Skeletal muscle tissue (tissue), 4 donors: ENCODE measurements around the gene KYNU. TPM values are rescaled to one million over a fixed set of nuclear protein-coding genes. Genes with fewer than 3 reads are reported as not detected.

Experiments
- H3K27ac ChIP-seq: one replicate; pipeline ENCODE4 v1.7.0; 2013; ENCODE audit warnings: mild to moderate bottlenecking, low read depth, low read length, inconsistent platforms
- H3K27me3 ChIP-seq, 3 donors: one replicate each; pipeline ENCODE4 v1.7.0; 2013; ENCODE audit warnings: low read length in 3 of 3; ENCODE audit not compliant: control insufficient read depth in 3 of 3, insufficient read depth in 3 of 3
- H3K36me3 ChIP-seq, 3 donors: one replicate each; pipeline ENCODE4 v1.7.0; 2013; ENCODE audit warnings: low read length in 3 of 3; ENCODE audit not compliant: control insufficient read depth in 3 of 3, insufficient read depth in 3 of 3
- H3K4me1 ChIP-seq, 3 donors: one replicate each; pipeline ENCODE4 v1.7.0; 2013; ENCODE audit warnings: low read length in 3 of 3, mild to moderate bottlenecking in 3 of 3; ENCODE audit not compliant: control insufficient read depth in 3 of 3, insufficient read depth in 3 of 3
- H3K4me3 ChIP-seq, 3 donors: one replicate each; pipeline ENCODE4 v1.7.0; 2013; ENCODE audit warnings: low read length in 3 of 3
- H3K9ac ChIP-seq, 3 donors: one replicate each; pipeline ENCODE4 v1.7.0; 2013; ENCODE audit warnings: low read length in 3 of 3, mild to moderate bottlenecking in 3 of 3, moderate library complexity in 2 of 3, low read depth in 1 of 3
- H3K9me3 ChIP-seq, 3 donors: one replicate each; pipeline ENCODE4 v1.7.0; 2013; ENCODE audit warnings: low read length in 3 of 3; ENCODE audit not compliant: control insufficient read depth in 3 of 3
- total RNA-seq: library from RNA; depleted of rRNA; stranded (reverse); fragments of >200 nt; gene quantifications from one replicate; pipeline ENCODE4 v1.2.3, GENCODE V29; 2014
- donor health status: Osteomylitis.

KYNU gene
- total RNA-seq, 1 donor from 2014 or later = 1.0 TPM

- no peak overlapping the region for H3K9ac ChIP-seq
- H3K36me3 ChIP-seq = no peaks in the 10 kb centered on the region
- H3K27ac ChIP-seq = no peak overlapping the region
- no peaks in the 10 kb centered on the region for H3K9me3 ChIP-seq
- no peaks in the 10 kb centered on the region for H3K4me1 ChIP-seq
- no peaks in the 10 kb centered on the region for H3K27me3 ChIP-seq
- H3K4me3 ChIP-seq = no peak overlapping the region
Measured at GRCh38 chr2:142933916-142934315, 56.5 kb downstream of the KYNU start.

GRCh38 chr2:142935563-142936089 is 58.2 kb downstream of the KYNU start:
- no peaks in the 10 kb centered on the region for H3K9me3 ChIP-seq
- H3K4me3 ChIP-seq = no peak overlapping the region
- H3K4me1 ChIP-seq = no peaks in the 10 kb centered on the region
- H3K9ac ChIP-seq = no peak overlapping the region
- no peak overlapping the region for H3K27ac ChIP-seq
- no peaks in the 10 kb centered on the region for H3K27me3 ChIP-seq
- no peaks in the 10 kb centered on the region for H3K36me3 ChIP-seq

GRCh38 chr2:142936629-142937028 is 59.2 kb downstream of the KYNU start:
- Histone ChIP-seq H3K4me3 (no peak overlapping the region), H3K27me3 (no peaks in the 10 kb centered on the region), H3K9ac (no peak overlapping the region), H3K27ac (no peak overlapping the region), H3K4me1 (no peaks in the 10 kb centered on the region), H3K36me3 (no peaks in the 10 kb centered on the region), H3K9me3 (no peaks in the 10 kb centered on the region)

- Histone ChIP-seq H3K36me3 (no peaks in the 10 kb centered on the region), H3K4me3 (no peak overlapping the region), H3K27me3 (no peaks in the 10 kb centered on the region)
Measured at GRCh38 chr2:142937347-142937746, 59.9 kb downstream of the KYNU start.

GRCh38 chr2:142938240-142938639 is 60.8 kb downstream of the KYNU start:
- Histone ChIP-seq H3K9me3 (no peaks in the 10 kb centered on the region), H3K27me3 (no peaks in the 10 kb centered on the region), H3K36me3 (no peaks in the 10 kb centered on the region), H3K4me1 (no peaks in the 10 kb centered on the region), H3K9ac (no peak overlapping the region), H3K4me3 (no peak overlapping the region), H3K27ac (no peak overlapping the region)

More at GRCh38 chr2:142937347-142937746, 59.9 kb downstream of the KYNU start:
- Histone ChIP-seq H3K27ac (no peak overlapping the region), H3K9ac (no peak overlapping the region), H3K9me3 (no peaks in the 10 kb centered on the region), H3K4me1 (no peaks in the 10 kb centered on the region)

GRCh38 chr2:142940606-142941223 is 63.3 kb downstream of the KYNU start:
- Histone ChIP-seq H3K9me3 (no peaks in the 10 kb centered on the region), H3K9ac (no peak overlapping the region), H3K27ac (no peak overlapping the region), H3K36me3 (no peaks in the 10 kb centered on the region), H3K27me3 (no peaks in the 10 kb centered on the region), H3K4me3 (no peak overlapping the region), H3K4me1 (no peaks in the 10 kb centered on the region)

- Histone ChIP-seq H3K9ac (no peak overlapping the region), H3K9me3 (no peaks in the 10 kb centered on the region), H3K4me1 (no peaks in the 10 kb centered on the region), H3K36me3 (no peaks in the 10 kb centered on the region), H3K27ac (no peak overlapping the region), H3K4me3 (no peak overlapping the region), H3K27me3 (no peaks in the 10 kb centered on the region)
Measured at GRCh38 chr2:142942690-142943089, 65.2 kb downstream of the KYNU start.

GRCh38 chr2:142944264-142944663 is 66.8 kb downstream of the KYNU start:
- Histone ChIP-seq H3K9ac (no peak overlapping the region), H3K27me3 (no peaks in the 10 kb centered on the region), H3K4me3 (no peak overlapping the region), H3K9me3 (no peaks in the 10 kb centered on the region), H3K27ac (no peak overlapping the region), H3K36me3 (no peaks in the 10 kb centered on the region), H3K4me1 (no peaks in the 10 kb centered on the region)

GRCh38 chr2:142944721-142945120 is 67.3 kb downstream of the KYNU start:
- Histone ChIP-seq H3K9me3 (no peaks in the 10 kb centered on the region), H3K4me1 (no peaks in the 10 kb centered on the region), H3K36me3 (no peaks in the 10 kb centered on the region), H3K9ac (no peak overlapping the region), H3K4me3 (no peak overlapping the region), H3K27ac (no peak overlapping the region), H3K27me3 (no peaks in the 10 kb centered on the region)

GRCh38 chr2:142946941-142947340 is 69.5 kb downstream of the KYNU start:
- H3K9me3 ChIP-seq = no peaks in the 10 kb centered on the region
- no peak overlapping the region for H3K9ac ChIP-seq
- no peaks in the 10 kb centered on the region for H3K36me3 ChIP-seq
- H3K27me3 ChIP-seq = no peaks in the 10 kb centered on the region
- H3K4me1 ChIP-seq = no peaks in the 10 kb centered on the region
- H3K27ac ChIP-seq = no peak overlapping the region
- H3K4me3 ChIP-seq = no peak overlapping the region
